ENCODE results near the gene OTOP2. TPM values are rescaled to one million over a fixed set of nuclear protein-coding genes. Genes with fewer than 3 reads are reported as not detected.

Gene OTOP2
- total and polyA plus RNA-seq, 2 of the 8 experiments (the other 6 are each of a cell fraction or from before 2014, with no cell fraction given): 0.23 TPM; not detected in 1

DNA sequence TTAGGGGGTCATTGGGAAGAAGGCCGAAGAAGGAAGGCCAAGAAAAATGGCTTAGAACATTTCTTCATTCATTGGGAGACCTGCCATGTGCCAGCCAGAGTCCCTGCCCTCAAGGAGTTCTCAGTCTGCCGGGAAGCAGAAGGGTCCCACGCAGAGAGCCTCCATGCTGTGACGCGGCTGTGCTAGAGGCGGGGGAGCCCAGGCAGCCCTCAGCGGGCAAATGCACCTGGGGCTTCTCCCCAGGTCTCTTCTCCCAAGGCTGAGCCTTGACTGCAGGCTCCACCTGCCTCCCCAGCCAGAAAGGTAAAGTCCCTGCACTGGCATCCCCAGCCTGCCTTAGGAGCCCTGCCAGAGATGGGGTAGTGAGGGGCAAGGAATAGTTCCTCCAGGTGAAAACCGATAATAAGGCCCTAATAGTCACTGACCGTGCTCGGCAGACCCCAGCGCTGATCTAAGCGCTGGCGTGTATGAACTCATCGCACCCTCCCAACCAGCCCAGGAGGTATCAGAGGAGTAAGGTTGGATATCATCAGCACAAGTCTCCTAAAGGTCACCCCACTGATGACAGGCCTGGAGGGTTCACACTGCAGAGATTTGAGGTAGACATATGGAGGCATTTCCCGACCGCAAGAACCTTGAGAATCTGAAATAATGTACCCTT lies 57.4 kb downstream of the OTOP2 start:
- H3K79me2 ChIP-seq (ENCODE audit: control insufficient read depth in 1 of 2, insufficient read depth in 2 of 2, low read length in 2 of 2): no peaks in the 10 kb centered on the region
- peak overlapping the region; percentile 70 to 90 (median 76) for H3K4me3 ChIP-seq (ENCODE audit: extremely low read depth in 1 of 4, insufficient read depth in 2 of 4, low read depth in 3 of 4, low read length in 4 of 4)
- DNase-seq (ENCODE audit: low read depth in 1 of 2, low spot score in 2 of 2) (no peak), FAIRE-seq (no peak)
- peaks cover 0 to 2% (median 1%) of the 10 kb centered on the region in 4 experiments; a peak in 2 of 7 replicates for H3K27me3 ChIP-seq (replicated peaks in 1 of 4; ENCODE audit: control insufficient read depth in 3 of 4, extremely low read depth in 1 of 4, insufficient read depth in 3 of 4, low read length in 3 of 4)
- H3K56ac ChIP-seq (replicated peaks; ENCODE audit: insufficient read length, low read depth, low read length): no peak overlapping the region
- no peak overlapping the region for H3K4ac ChIP-seq (replicated peaks; ENCODE audit: insufficient read length, low read depth, low read length)
- ChIA-PET CTCF (ENCODE audit: partially characterized antibody) (no interaction called here), POLR2A (ENCODE audit: partially characterized antibody) (interaction anchor here (1.6 kb wide), 1 partner anchor 31 kb away, joined by 4 read pairs; the partner anchor contains the start of gene MRPL58)
- H3K4me2 ChIP-seq (ENCODE audit: insufficient read depth in 1 of 2, low read depth in 2 of 2, low read length in 2 of 2): peak overlapping the region; percentile 73 to 100
- no peaks in the 10 kb centered on the region for H3K36me3 ChIP-seq (ENCODE audit: control insufficient read depth in 2 of 4, insufficient read depth in 4 of 4, low read length in 3 of 4)
- peak overlapping the region in 3 of 4 experiments; percentile 39 to 76 (median 72); a peak in 6 of 7 replicates for H3K9ac ChIP-seq (replicated peaks in 1 of 4; ENCODE audit: extremely low read depth in 1 of 4, low read depth in 3 of 4, low read length in 3 of 4)
- no peak overlapping the region for H2BK120ac ChIP-seq (replicated peaks; ENCODE audit: low read depth, low read length)
- peak overlapping the region; percentile 76; the same call in 1 of the 2 replicates for H3K18ac ChIP-seq (ENCODE audit: extremely low read depth, low read length)
- no peaks in the 10 kb centered on the region; the same call in 1 of the 2 replicates for H3K79me1 ChIP-seq (ENCODE audit: low read depth, low read length)
- no peak overlapping the region for H3K14ac ChIP-seq (ENCODE audit: insufficient read length)
- H4K91ac ChIP-seq (replicated peaks; ENCODE audit: insufficient read length, low read length): peak overlapping the region; percentile 48
- H4K20me1 ChIP-seq (replicated peaks in 1 of 2; ENCODE audit: control insufficient read depth in 1 of 2, insufficient read depth in 2 of 2, low read length in 2 of 2): no peaks in the 10 kb centered on the region
- no peak overlapping the region; the same call in 1 of the 2 replicates for H2BK15ac ChIP-seq (ENCODE audit: low read length)
- peak overlapping the region; percentile 86; the same call in 1 of the 2 replicates for H4K8ac ChIP-seq (ENCODE audit: extremely low read depth, insufficient read depth, low read length)
- H3K23me2 ChIP-seq (ENCODE audit: low read depth, low read length): peaks cover 8% of the 10 kb centered on the region; the same call in 1 of the 2 replicates
- peaks cover 4 to 7% (median 5%) of the 10 kb centered on the region in 4 experiments for H3K4me1 ChIP-seq (replicated peaks in 1 of 4; ENCODE audit: control insufficient read depth in 3 of 4, insufficient read depth in 4 of 4, low read length in 3 of 4)
- TF ChIP-seq SUZ12 (IDR thresholded peaks at IDR 0.05; ENCODE audit: low read length) (0 out of 2 replicates have a peak, but pooled peaks have one; percentile 15), KDM1A (IDR thresholded peaks at IDR 0.05; ENCODE audit: borderline replicate concordance, low read length) (no peak), EZH2 (IDR thresholded peaks at IDR 0.05; ENCODE audit: low read depth, low read length, severe bottlenecking) (peak; percentile 12)
- TF ChIP-seq, protein P1, sequence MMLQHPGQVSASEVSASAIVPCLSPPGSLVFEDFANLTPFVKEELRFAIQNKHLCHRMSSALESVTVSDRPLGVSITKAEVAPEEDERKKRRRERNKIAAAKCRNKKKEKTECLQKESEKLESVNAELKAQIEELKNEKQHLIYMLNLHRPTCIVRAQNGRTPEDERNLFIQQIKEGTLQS (IDR thresholded peaks at IDR 0.05; ENCODE audit: insufficient read depth, low read depth, low read length): no peak
- 0 out of 2 replicates have a peak overlapping the region, but pooled peaks have one; percentile 6 for H2AFZ ChIP-seq (ENCODE audit: low read length)
- H2BK20ac ChIP-seq (ENCODE audit: low read length): no peak overlapping the region
- no peak overlapping the region for H2AK5ac ChIP-seq (ENCODE audit: low read depth, low read length)
- peak overlapping the region; percentile 60 for H2BK12ac ChIP-seq (ENCODE audit: low read depth, low read length)
- H2BK5ac ChIP-seq (ENCODE audit: low read depth, low read length): 0 out of 2 replicates have a peak overlapping the region, but pooled peaks have one; percentile 20
- no peaks in the 10 kb centered on the region for H3K9me3 ChIP-seq (ENCODE audit: insufficient read depth in 2 of 2, low read depth in 1 of 2, low read length in 1 of 2)
- peak overlapping the region; percentile 55; the same call in 1 of the 2 replicates for H3K27ac ChIP-seq (ENCODE audit: low read depth, low read length)
- no peak overlapping the region for H4K5ac ChIP-seq (ENCODE audit: insufficient read length, low read depth, low read length)
- H3K23ac ChIP-seq (ENCODE audit: insufficient read length): no peak overlapping the region
- WGBS, 2 experiments (ENCODE audit: extremely low coverage in 1 of 2, insufficient coverage in 1 of 2, insufficient read length in 1 of 2, insufficient replicate concordance in 2 of 2, low coverage in 1 of 2, low lambda C conversion rate in 2 of 2, missing lambda C conversion rate in 1 of 2): 75% methylated on average over 14 of the region's 16 CpGs; no CpG with 5 or more reads in 1 of the 2 experiments
